Measurements from ENCODE around the gene TRIP4. TPM values are rescaled to one million over a fixed set of nuclear protein-coding genes. Genes with fewer than 3 reads are reported as not detected.

The TRIP4 gene
- total and polyA plus RNA-seq, 9 of the 15 experiments (the other 6 are each of a cell fraction or from before 2014, with no cell fraction given), result 7.6 to 23.3 (median 16.7) TPM

- peak; percentile 49; the same call in 1 of the 2 replicates for TF ChIP-seq ELF4 (CRISPR knock-in tag; IDR thresholded peaks at IDR 0.05)
- 0 out of 2 replicates have a peak, but pooled peaks have one; percentile 43 for TF ChIP-seq MITF (IDR thresholded peaks at IDR 0.05)
- no peak for TF ChIP-seq MTF1 (CRISPR knock-in tag; IDR thresholded peaks at IDR 0.05; ENCODE audit: borderline replicate concordance)
- peak; percentile 59; the same call in 1 of the 2 replicates for TF ChIP-seq KLF13 (tag; IDR thresholded peaks at IDR 0.05; ENCODE audit: borderline replicate concordance, low read depth)
- TF ChIP-seq NBN (IDR thresholded peaks at IDR 0.05; ENCODE audit: low read depth), result peak; percentile 68; the same call in 1 of the 2 replicates
- no peak for TF ChIP-seq MAFG (tag; conservative IDR thresholded peaks at IDR 0.05)
- peak; percentile 83 for TF ChIP-seq HBP1 (CRISPR knock-in tag; IDR thresholded peaks at IDR 0.05)
- TF ChIP-seq MNT (conservative IDR thresholded peaks at IDR 0.05), result peak; percentile 79 to 94
- TF ChIP-seq SFPQ (IDR thresholded peaks at IDR 0.05; ENCODE audit: low read depth, low read length), result no peak
- peak; percentile 10; the same call in 1 of the 2 replicates for TF ChIP-seq TEAD4 (IDR thresholded peaks at IDR 0.05; ENCODE audit: low read length)
- TF ChIP-seq TEAD4 (CRISPR knock-in tag; IDR thresholded peaks at IDR 0.05; ENCODE audit: borderline replicate concordance), result no peak
- peak; percentile 39; the same call in 1 of the 2 replicates for TF ChIP-seq POLR2AphosphoS5 (IDR thresholded peaks at IDR 0.05; ENCODE audit: control insufficient read depth, insufficient read depth, low read depth, low read length)
- peak; percentile 85 for TF ChIP-seq HMGN3 (IDR thresholded peaks at IDR 0.05; ENCODE audit: borderline replicate concordance, extremely low read depth, insufficient read length, low read depth, low read length)
- TF ChIP-seq CSDE1 (IDR thresholded peaks at IDR 0.05), result peak in 1 of 2 experiments; percentile 73; a peak in 2 of 4 replicates
- TF ChIP-seq MCM7 (IDR thresholded peaks at IDR 0.05), result no peak
- TF ChIP-seq KDM1A (IDR thresholded peaks at IDR 0.05), result no peak
- 0 out of 2 replicates have a peak, but pooled peaks have one; percentile 19 for TF ChIP-seq ZBTB1 (CRISPR knock-in tag; IDR thresholded peaks at IDR 0.05; ENCODE audit: borderline replicate concordance, low read depth)
- TF ChIP-seq ZNF23 (CRISPR knock-in tag; IDR thresholded peaks at IDR 0.05), result no peak
- TF ChIP-seq VEZF1 (CRISPR knock-in tag; IDR thresholded peaks at IDR 0.05), result peak; percentile 93
Observed at GRCh38 chr15:64355944-64356709, 31.5 kb upstream of the TRIP4 start, which contains the start of gene CSNK1G1 (continued).

All from K562 (cell line).